ENCODE data around the gene NAV1. TPM values are rescaled to one million over a fixed set of nuclear protein-coding genes. Genes with fewer than 3 reads are reported as not detected.

NAV1 gene
- total RNA-seq, 1 donor from 2014 or later: 33.8 TPM

DNA sequence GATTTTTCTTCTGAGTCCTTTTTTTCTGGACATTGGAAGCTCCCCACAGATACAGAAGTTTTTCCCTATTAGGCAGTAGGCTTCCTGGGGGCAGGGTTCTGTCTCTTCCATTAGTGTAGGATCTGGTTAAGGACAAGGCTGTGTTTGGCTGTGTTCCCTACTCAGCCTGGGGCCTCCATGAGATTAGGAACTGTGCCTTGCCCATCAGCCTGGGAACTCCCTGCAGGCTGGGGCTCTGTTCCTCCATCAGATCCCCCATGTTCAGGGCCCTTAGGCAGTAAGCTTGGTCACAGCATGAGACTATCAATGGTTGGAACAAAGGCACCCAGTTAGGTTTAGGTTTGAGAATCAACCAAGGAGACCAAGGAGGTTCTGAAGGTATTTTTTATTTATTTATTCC is 22.7 kb downstream of the NAV1 start:
- DNase-seq (ENCODE audit: low spot score in 2 of 2): no peak
- FAIRE-seq: no peak

DNA sequence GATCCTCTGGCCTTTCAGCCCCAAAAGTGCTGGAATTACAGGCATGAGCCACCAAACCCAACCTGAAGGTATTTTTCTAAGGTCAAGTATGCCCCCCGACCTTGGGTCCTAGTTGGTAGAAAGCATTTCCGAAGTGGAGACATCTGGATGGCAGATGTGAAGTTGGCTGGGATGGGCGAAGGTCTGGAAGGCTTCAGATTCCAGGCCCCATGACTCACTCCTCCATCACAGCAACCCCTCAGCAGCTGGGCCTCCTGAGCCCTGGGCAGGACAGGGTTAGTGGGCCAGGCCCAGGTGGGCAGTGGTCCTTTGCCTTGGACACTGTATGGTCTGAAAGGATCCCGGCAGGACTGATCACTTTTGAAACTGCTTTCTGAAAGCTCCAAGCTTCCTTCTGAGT is 23.3 kb downstream of the NAV1 start:
- FAIRE-seq (no peak), DNase-seq (ENCODE audit: low spot score in 2 of 2) (no peak)

DNA sequence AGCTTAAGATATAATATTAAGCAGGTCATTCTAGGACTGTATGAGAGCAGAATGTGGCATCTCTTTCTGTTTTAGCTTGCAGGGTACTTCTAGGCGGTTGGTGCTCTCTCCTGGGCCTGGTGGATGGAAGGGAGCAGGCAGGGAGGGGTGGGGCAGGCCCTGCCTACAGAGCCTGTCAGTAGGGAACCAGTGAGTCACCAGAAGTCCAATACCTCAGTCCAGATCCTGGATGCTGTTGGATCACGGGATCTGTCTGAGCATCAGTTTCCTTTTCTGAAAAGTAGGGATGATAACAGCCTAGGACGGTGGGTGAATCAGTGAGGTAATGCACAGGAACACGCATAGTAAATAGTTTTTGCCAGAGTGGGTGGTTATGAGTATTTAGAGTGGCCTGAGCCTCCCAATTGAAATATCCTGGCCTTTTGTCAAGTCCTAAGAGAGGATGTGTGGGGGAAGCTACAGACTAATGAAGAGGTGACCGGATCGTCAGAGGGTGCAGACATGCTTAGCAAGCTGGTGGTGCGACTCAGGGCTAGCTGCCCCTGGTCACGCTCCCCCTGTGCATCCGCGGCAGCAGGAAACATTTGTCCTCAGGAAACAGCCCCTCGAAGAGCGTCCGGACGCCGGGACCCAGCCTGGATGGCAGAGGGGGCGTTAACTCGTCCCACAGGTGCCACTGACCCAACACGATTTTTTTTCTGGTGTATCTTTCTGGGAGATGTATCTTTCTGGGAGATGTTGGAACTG is 23.9 kb downstream of the NAV1 start:
- DNase-seq (ENCODE audit: low spot score in 2 of 2) (no peak), FAIRE-seq (no peak)

DNA sequence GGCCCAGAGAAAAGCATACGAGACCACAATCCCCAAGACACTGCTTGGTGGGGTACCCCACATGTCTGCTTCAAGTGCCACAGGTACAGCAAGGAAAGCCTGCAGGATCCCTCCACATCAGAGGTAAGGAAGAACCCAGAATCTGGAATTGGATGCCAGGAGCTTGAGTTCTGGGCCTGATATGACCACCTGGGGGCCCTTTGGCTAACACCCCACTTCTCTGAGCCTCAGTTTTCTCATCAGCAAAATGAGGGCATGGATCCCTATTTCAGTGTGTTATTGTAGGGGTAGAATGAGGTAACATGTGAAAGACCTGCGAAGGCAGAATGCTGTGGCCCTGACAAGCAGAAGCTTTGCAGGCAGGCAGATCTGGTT is 24.5 kb downstream of the NAV1 start:
- no peak for FAIRE-seq

DNA sequence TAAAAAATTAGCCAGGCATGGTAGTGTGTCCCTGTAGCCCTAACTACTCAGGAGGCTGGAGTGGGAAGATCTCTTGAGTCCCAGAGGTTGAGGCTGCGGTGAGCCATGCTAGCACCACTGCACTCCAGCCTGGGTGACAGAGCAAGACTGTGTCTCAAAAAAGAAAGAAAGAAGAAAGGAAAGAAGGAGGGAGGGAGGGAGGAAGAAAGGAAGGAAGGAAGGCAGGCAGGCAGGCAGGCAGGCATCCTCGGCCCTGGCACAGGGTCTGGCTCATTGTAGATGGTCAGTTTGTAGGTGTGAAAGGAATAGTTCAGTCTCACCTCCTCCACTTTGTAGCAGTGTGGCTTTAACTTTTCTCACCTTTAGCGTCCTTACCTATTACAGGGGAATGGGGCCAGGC is 25.0 kb downstream of the NAV1 start:
- no peak for FAIRE-seq
- DNase-seq (ENCODE audit: low spot score in 2 of 2): no peak

More for the DNA sequence above, 24.5 kb downstream of the NAV1 start:
- no peak for DNase-seq (ENCODE audit: low spot score in 2 of 2)

DNA sequence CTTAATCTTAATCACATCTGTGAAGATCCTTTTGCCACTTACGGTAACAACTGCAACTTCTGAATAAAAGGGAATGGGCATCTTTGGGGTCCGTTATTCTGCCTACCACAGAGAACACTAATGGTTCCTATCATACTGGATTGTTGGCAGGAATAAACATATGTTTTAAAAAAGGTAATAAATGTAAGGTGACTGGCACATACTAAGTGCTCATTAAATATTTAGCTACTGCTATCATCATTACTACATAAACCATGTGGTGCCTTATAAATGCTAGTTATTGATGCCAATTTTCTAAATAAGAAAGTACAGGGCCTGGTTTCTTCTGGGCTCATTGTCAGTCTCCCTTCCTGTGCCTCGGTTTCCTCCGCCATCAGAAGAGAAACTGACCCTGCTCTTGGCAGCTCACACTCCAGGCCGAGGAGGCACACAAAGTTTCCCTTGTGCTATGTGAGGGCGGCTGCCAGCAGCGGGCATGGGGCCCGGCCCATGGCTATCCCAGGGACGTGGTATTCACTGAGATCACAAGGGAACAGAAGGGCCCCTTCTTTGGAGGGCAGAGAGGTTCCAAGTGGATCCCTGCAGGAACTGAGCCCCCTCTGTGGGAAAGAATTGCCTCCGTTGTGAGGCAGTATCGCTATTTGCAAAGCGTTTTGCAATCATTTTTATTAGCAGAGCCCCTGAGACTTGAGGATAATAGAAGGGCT is 26.2 kb downstream of the NAV1 start:
- DNase-seq (ENCODE audit: low spot score in 2 of 2) (peak; percentile 59 to 67), FAIRE-seq (peak; percentile 86)

DNA sequence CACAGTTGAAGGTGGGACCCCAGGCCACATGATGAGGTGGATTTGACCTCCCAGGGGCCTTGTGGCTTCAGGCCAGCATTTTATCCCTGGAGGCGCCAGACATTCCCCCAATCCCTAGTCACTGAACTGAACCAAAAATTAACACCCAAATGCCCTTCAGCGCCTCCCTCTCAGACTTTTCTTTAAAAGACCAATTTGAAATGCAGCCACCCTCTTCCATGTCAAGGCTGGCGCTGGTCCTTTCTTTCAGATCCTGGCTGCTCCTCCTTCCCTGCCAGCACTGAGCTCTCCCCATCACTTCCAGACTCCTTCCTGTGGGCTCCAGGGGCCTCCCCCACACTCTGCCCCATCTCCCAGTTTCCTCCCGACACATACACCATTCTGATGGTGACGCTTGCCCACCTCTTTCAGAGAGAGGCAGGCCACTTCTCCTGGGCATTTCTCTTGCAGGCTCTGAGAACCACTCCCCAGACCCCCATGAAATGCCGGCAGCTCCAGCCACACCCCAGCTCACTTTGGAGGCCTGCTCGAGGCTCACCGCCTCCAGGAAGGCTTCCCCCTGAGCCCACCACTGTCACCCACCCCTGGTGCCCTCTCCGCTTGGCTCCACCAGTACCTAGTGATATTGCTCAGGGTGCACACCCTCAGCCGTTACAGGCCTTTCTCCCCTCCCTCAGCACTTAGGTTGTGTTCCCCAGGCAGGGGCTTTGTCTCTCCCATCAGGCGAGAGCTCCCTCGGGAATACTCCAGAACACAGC is 27.0 kb downstream of the NAV1 start:
- FAIRE-seq (no peak), DNase-seq (ENCODE audit: low spot score in 2 of 2) (no peak)

DNA sequence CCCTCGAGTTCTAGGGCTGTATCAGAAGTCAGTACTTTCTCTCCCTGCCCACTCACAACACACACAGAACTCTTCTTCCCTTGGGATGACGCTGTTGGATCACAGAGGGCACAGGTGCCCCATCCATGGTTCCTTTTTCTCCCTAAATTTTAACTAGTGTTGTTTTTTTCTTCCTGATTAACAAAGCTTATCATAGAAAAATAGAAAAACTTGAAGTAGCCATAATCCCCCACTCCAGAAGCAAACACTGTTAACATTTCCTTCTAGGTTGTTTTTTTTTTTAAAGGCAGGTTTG is 27.5 kb downstream of the NAV1 start:
- FAIRE-seq (no peak), DNase-seq (ENCODE audit: low spot score in 2 of 2) (no peak)

DNA sequence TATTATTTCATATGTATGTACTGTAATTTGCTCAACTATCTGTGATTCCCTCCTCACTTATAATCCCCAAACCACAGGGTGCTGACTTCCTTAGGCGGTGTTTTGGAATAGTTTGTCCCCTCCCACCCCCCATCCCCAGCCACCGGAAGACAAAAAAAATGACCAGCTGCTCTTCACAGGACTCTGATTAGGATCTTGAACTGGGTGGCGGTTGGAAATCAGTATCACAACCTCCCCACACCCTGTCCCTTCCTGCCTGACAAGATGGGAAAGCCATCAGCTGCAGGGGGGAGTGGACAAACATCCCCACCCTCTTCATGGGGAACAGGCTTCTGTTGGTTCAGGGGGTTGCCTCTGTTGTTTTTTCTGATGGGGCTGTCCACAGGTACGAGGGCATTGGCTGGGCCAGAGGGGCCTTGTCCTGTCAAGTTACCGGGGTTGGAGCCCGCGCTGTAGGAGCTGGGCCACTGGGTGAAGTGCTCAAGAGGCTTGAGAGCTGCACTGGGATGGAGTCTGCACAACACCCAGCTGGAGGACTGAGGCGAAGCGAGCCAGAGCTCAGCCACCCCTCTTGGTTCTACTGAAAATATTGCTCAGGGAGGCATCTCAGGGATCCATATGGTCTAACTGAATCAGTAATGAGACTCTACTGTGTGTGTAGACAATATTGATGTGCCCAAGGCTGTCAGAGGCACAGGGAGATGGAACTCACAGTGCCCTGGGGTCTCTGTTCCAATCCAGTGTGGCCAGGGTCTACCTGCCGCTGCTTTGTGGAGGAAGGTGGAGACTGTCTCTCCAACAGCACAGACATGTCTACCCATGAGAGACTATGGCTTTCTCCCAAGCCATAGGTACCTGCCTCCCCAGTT is 28.2 kb downstream of the NAV1 start:
- DNase-seq (ENCODE audit: low spot score in 2 of 2) (no peak), FAIRE-seq (no peak)

DNA sequence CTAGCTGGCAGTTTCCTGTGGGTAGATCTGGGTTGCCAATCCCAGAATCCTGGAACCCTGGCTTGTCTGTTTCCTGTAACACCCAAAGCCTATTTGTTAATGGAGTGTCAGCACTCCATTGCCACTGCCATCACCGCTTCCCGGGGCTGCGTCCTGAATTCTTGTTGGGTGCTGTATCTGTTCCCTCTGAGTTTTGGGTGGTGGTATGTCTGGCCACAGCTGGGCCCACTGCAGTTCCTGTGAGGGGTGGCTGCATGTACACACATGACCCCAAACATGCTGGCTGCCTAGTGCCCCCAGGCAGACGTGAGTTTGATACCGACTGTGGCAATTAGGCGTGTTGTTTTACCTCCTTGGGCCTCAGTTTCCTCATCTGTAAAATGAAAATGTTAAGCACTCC is 29.3 kb downstream of the NAV1 start:
- DNase-seq (ENCODE audit: low spot score in 2 of 2): no peak
- FAIRE-seq: no peak

DNA sequence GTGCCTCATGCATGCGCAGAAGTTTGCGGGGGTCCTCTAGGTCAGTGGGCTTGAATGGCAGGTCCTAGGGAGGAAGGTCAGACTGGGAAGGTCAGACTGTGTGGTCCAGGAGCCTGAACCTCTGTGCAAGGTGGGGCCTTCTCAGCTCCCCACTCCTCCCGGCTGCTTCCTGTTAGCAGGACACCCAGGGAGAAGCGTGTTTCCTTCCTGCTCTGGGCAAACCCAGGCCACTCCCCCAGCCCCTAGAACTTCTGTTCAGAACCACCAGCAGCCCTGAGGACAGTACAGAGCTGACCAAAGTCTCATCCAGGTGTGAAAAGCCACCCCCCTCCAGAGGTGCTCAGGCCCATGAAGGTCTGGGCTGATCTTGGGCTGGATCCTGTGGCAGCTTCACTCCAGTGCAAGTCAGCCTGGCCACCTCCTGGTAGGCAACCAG is 29.9 kb downstream of the NAV1 start:
- FAIRE-seq: no peak
- DNase-seq (ENCODE audit: low spot score in 2 of 2): no peak

DNA sequence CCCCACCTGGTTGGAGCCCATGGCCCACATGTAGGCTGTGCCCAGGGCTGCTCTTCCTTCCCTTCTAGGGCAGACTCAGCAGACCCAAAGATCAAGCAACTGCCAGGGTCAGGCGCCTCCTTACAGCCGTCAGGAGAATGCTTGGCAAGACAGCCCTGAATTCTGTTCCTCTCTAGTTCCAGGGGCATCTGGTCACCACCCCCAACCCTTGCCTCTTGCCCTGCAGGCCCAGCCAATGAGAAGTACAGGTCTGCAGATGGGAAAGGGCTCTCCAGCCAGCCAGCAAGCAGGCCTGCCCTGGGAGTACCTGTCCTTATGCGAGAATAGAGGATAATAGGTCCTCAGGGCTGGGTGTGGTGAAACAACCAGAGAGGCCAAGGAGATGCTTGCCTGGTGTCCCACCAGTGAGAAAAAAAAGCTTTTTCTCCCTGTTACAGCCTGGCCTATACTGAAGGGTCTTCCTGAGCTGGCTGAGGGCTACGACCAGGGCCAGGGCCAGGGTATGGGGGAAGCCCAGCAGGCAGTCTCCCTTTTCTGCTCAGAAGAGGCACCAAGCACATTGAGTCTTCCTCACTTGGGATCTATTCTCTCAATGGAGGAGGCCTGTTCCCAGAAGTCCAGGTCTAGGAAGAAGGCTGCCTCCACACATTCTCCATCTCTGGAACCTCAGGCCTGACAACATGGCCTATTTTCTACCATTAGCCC is 31.4 kb downstream of the NAV1 start:
- no peak for DNase-seq (ENCODE audit: low spot score in 2 of 2)
- no peak for FAIRE-seq

DNA sequence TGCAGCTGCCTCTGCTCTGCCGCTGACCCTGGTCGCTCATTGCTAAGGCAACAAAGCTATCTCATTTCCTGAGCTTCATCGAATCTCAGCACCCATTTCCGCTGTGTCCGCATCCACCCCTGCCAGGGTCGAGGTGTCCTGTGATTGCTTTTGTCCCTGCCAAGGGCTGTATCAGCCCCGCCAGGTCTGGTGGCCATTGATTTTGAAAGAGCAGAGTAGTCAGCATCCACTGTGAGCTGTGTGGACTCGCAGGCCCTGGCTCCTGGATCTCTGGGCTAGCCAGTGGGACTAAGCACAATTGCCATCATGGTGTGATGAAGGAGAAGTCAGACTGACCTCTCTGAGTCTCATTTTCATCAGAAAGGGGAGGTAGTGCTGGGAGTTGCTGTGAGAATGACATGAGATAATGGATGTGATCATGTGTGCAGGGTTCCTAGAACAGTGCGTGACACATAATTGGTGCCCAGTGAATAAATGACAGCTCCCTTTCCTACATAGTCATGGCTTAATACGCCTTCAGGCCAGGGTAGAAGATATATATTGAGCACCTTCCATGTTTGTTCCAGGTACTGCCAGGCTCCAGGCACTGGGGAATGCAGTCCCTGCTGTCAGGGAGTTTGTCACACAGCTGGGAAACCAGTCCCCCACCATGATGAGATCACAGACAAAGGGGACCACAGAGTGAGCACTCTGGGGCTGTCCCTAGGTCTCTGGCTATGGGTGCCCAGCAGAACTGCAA is 32.1 kb downstream of the NAV1 start:
- FAIRE-seq (no peak), DNase-seq (ENCODE audit: low spot score in 2 of 2) (no peak)

DNA sequence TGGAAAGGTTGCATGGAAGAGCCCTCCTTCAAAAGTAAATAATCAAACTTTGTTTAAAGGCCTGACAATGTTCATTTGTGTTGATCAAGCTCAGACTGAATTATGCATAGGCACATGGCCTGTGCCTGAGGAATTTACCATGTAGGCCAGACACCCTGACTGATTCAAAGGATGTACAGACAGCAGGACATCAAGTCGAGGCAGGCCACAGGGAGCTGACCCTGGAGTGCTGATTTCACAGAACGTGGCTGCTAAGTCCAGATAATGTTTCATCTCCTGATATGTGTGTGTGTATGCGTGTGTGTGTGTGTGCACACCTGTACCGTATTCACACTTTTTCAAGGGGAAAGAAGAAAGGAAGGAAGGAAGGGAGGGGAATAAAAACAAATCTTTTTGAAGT is 34.1 kb downstream of the NAV1 start:
- FAIRE-seq (no peak), DNase-seq (ENCODE audit: low spot score in 2 of 2) (no peak)

DNA sequence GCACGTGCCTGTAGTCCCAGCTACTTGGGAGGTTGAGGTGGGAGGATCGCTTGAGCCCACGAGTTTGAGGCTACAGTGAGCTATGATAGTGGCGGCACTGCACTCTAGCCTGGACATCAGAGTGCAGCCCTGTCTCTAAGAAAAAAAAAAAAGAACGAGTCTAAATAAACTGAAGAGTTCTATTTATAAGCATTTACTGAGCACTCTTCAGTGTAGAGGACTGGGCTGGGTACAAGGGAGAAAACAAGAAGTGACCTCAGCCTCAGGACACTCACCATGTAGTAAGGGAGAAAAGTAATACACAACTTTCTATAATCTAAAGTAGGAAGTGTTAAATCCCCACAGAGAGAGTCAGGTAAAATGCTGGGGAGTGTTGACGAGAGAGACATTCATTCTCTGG is 35.0 kb downstream of the NAV1 start:
- no peak for FAIRE-seq
- no peak for DNase-seq (ENCODE audit: low spot score in 2 of 2)

DNA sequence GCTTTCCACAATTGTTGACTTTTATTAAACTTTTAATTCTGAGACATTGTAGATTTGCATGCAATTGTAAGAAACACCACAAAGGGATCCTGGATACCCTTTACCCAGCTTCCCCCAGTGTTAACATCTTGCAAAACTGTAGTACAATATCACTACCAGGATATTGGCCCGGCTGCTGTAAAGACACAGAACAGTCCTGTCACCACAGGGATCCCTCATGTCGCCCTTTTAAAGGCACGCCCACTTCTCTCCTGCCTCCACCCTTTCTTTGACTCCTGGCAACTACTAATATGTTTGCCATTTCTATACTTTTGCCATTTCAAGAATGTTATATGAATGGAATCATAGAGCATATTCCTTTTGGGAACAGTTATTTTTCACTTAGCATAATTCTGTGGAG is 37.0 kb downstream of the NAV1 start:
- FAIRE-seq: no peak
- no peak for DNase-seq (ENCODE audit: low spot score in 2 of 2)

DNA sequence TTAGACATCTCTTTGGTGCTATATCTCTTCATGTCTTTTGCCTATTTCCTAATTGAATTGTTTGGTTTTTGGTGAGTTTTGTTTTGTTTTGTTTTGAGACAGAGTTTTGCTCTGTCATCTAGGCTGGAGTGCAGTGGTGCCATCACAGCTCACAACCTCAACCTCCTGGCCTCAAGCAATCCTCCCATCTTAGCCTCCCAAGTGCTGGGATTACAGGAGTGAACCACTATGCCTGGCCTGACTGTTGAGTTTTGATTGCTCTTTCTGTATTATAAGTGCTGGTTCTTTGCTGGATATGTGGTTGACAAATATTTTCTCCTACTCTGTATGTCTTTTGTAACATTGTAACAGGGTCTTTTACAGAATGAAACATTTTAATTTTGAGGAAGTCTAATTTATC is 38.0 kb downstream of the NAV1 start:
- FAIRE-seq (no peak), DNase-seq (ENCODE audit: low spot score in 2 of 2) (no peak)

DNA sequence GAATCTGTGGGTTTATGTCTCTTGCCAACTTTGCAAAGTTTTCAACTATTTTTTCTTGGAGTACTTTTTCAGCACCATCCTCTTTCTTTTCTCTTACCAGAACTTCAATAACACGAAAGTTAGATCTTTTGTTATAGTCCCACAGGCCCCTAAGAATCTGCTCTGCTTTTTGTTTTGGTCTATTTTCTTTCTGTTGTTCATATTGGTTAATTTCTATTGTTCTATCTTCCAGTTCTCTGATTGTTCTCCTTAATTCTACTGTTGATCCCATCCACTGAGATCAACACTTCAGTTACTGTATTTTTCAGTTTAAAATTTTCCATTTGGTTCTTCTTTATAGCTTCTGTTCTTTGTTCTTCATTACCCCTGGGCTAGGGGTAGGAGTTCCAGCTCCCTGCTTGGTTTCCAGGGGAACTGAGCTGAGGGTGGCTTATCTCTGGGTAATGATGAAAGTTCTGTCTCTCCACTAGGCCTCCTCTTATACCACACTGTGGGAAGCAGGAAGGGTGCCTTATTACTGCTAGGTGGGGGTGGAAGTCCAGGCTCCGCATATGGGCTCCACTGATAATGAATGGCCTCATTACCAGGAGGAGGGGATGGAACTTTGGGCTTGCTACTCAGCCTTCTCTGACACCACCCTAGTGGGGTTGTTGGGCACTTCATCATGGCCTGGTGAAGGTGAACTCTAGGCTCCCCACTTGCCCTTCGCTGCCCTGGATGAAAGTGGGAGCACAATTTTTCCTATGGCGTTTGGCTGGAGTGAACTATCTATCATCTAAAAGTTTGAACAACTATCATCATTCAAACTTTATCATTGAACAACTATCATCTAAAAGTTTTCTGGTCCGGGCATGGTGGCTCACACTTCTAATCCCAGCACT is 39.3 kb downstream of the NAV1 start:
- DNase-seq (ENCODE audit: low spot score in 2 of 2) (no peak), FAIRE-seq (no peak)
